ENCODE measurements around the gene CYP26A1.

Gene CYP26A1

GRCh38 chr10:93034426-93034825 lies 39.3 kb upstream of the CYP26A1 start:
- no peak for TF ChIP-seq YY1 (IDR thresholded peaks at IDR 0.05; ENCODE audit: insufficient read depth, insufficient read length)
- TF ChIP-seq SUZ12 (IDR thresholded peaks at IDR 0.05; ENCODE audit: extremely low read depth, insufficient read depth, insufficient read length) = no peak
- TF ChIP-seq ZNF274 (IDR thresholded peaks at IDR 0.05; ENCODE audit: low read depth, low read length) = no peak
- H3K9ac ChIP-seq (ENCODE audit: insufficient read length, low read depth) = no peak overlapping the region
- no peak overlapping the region for H3K4me3 ChIP-seq (ENCODE audit: insufficient read length, low read depth)
- DNase-seq (ENCODE audit: low read depth, low spot score) = no peak
- H3K36me3 ChIP-seq (ENCODE audit: insufficient read depth, insufficient read length, low read length) = no peaks in the 10 kb centered on the region
- H3K4me1 ChIP-seq (ENCODE audit: insufficient read depth, insufficient read length) = no peaks in the 10 kb centered on the region
- no peaks in the 10 kb centered on the region for H3K9me3 ChIP-seq (ENCODE audit: insufficient read depth, low read length)
- no peaks in the 10 kb centered on the region for H3K27me3 ChIP-seq (ENCODE audit: insufficient read depth, insufficient read length)

GRCh38 chr10:93039110-93039509 lies 34.6 kb upstream of the CYP26A1 start:
- H3K36me3 ChIP-seq (ENCODE audit: insufficient read depth, insufficient read length, low read length) = no peaks in the 10 kb centered on the region
- H3K4me1 ChIP-seq (ENCODE audit: insufficient read depth, insufficient read length) = no peaks in the 10 kb centered on the region
- H3K9me3 ChIP-seq (ENCODE audit: insufficient read depth, low read length) = no peaks in the 10 kb centered on the region
- no peaks in the 10 kb centered on the region for H3K27me3 ChIP-seq (ENCODE audit: insufficient read depth, insufficient read length)
- DNase-seq (ENCODE audit: low read depth, low spot score) = no peak
- TF ChIP-seq ZNF274 (IDR thresholded peaks at IDR 0.05; ENCODE audit: low read depth, low read length) = no peak
- no peak for TF ChIP-seq YY1 (IDR thresholded peaks at IDR 0.05; ENCODE audit: insufficient read depth, insufficient read length)
- no peak for TF ChIP-seq SUZ12 (IDR thresholded peaks at IDR 0.05; ENCODE audit: extremely low read depth, insufficient read depth, insufficient read length)
- H3K9ac ChIP-seq (ENCODE audit: insufficient read length, low read depth) = no peak overlapping the region
- no peak overlapping the region for H3K4me3 ChIP-seq (ENCODE audit: insufficient read length, low read depth)

GRCh38 chr10:93039721-93040120 lies 34.0 kb upstream of the CYP26A1 start:
- H3K27me3 ChIP-seq (ENCODE audit: insufficient read depth, insufficient read length) = no peaks in the 10 kb centered on the region
- no peaks in the 10 kb centered on the region for H3K4me1 ChIP-seq (ENCODE audit: insufficient read depth, insufficient read length)
- H3K9ac ChIP-seq (ENCODE audit: insufficient read length, low read depth) = no peak overlapping the region
- H3K9me3 ChIP-seq (ENCODE audit: insufficient read depth, low read length) = no peaks in the 10 kb centered on the region
- H3K36me3 ChIP-seq (ENCODE audit: insufficient read depth, insufficient read length, low read length) = no peaks in the 10 kb centered on the region
- TF ChIP-seq ZNF274 (IDR thresholded peaks at IDR 0.05; ENCODE audit: low read depth, low read length) (no peak), SUZ12 (IDR thresholded peaks at IDR 0.05; ENCODE audit: extremely low read depth, insufficient read depth, insufficient read length) (no peak), YY1 (IDR thresholded peaks at IDR 0.05; ENCODE audit: insufficient read depth, insufficient read length) (no peak)
- DNase-seq (ENCODE audit: low read depth, low spot score) = no peak
- no peak overlapping the region for H3K4me3 ChIP-seq (ENCODE audit: insufficient read length, low read depth)

GRCh38 chr10:93054486-93054885 lies 19.2 kb upstream of the CYP26A1 start:
- no peak for DNase-seq (ENCODE audit: low read depth, low spot score)
- TF ChIP-seq SUZ12 (IDR thresholded peaks at IDR 0.05; ENCODE audit: extremely low read depth, insufficient read depth, insufficient read length) = no peak
- no peak for TF ChIP-seq YY1 (IDR thresholded peaks at IDR 0.05; ENCODE audit: insufficient read depth, insufficient read length)
- TF ChIP-seq ZNF274 (IDR thresholded peaks at IDR 0.05; ENCODE audit: low read depth, low read length) = no peak
- Histone ChIP-seq H3K36me3 (ENCODE audit: insufficient read depth, insufficient read length, low read length) (no peaks in the 10 kb centered on the region), H3K27me3 (ENCODE audit: insufficient read depth, insufficient read length) (peaks cover 10% of the 10 kb centered on the region), H3K9ac (ENCODE audit: insufficient read length, low read depth) (no peak overlapping the region), H3K4me1 (ENCODE audit: insufficient read depth, insufficient read length) (no peaks in the 10 kb centered on the region), H3K4me3 (ENCODE audit: insufficient read length, low read depth) (no peak overlapping the region), H3K9me3 (ENCODE audit: insufficient read depth, low read length) (no peaks in the 10 kb centered on the region)

GRCh38 chr10:93058139-93058538 lies 15.6 kb upstream of the CYP26A1 start:
- no peaks in the 10 kb centered on the region for H3K9me3 ChIP-seq (ENCODE audit: insufficient read depth, low read length)
- DNase-seq (ENCODE audit: low read depth, low spot score) = no peak
- H3K27me3 ChIP-seq (ENCODE audit: insufficient read depth, insufficient read length) = peaks cover 46% of the 10 kb centered on the region
- no peak overlapping the region for H3K9ac ChIP-seq (ENCODE audit: insufficient read length, low read depth)
- H3K4me1 ChIP-seq (ENCODE audit: insufficient read depth, insufficient read length) = no peaks in the 10 kb centered on the region
- TF ChIP-seq SUZ12 (IDR thresholded peaks at IDR 0.05; ENCODE audit: extremely low read depth, insufficient read depth, insufficient read length) (no peak), YY1 (IDR thresholded peaks at IDR 0.05; ENCODE audit: insufficient read depth, insufficient read length) (no peak), ZNF274 (IDR thresholded peaks at IDR 0.05; ENCODE audit: low read depth, low read length) (no peak)
- no peak overlapping the region for H3K4me3 ChIP-seq (ENCODE audit: insufficient read length, low read depth)
- H3K36me3 ChIP-seq (ENCODE audit: insufficient read depth, insufficient read length, low read length) = no peaks in the 10 kb centered on the region

- peaks cover 67% of the 10 kb centered on the region for H3K27me3 ChIP-seq (ENCODE audit: insufficient read depth, insufficient read length)
- peak within 1 kb of the TSS; percentile 15 for H3K4me3 ChIP-seq (ENCODE audit: insufficient read length, low read depth)
- DNase-seq (ENCODE audit: low read depth, low spot score) = no peak
- H3K4me1 ChIP-seq (ENCODE audit: insufficient read depth, insufficient read length) = no peaks in the 10 kb centered on the region
- no peaks in the 10 kb centered on the region for H3K36me3 ChIP-seq (ENCODE audit: insufficient read depth, insufficient read length, low read length)
- H3K9me3 ChIP-seq (ENCODE audit: insufficient read depth, low read length) = no peaks in the 10 kb centered on the region
- TF ChIP-seq SUZ12 (IDR thresholded peaks at IDR 0.05; ENCODE audit: extremely low read depth, insufficient read depth, insufficient read length) (no peak), ZNF274 (IDR thresholded peaks at IDR 0.05; ENCODE audit: low read depth, low read length) (no peak), YY1 (IDR thresholded peaks at IDR 0.05; ENCODE audit: insufficient read depth, insufficient read length) (no peak)
- H3K9ac ChIP-seq (ENCODE audit: insufficient read length, low read depth) = no peak within 1 kb of the TSS
Observed at GRCh38 chr10:93059975-93060886, 13.5 kb upstream of the CYP26A1 start, which contains the start of gene CYP26C1. CYP26C1 (plus strand) TSS chr10:93060798; CDS start chr10:93061264, 466 bp downstream.

GRCh38 chr10:93060887-93061593 lies 12.7 kb upstream of the CYP26A1 start:
- Histone ChIP-seq H3K9ac (ENCODE audit: insufficient read length, low read depth) (no peak overlapping the region), H3K9me3 (ENCODE audit: insufficient read depth, low read length) (no peaks in the 10 kb centered on the region), H3K27me3 (ENCODE audit: insufficient read depth, insufficient read length) (peaks cover 75% of the 10 kb centered on the region), H3K4me1 (ENCODE audit: insufficient read depth, insufficient read length) (no peaks in the 10 kb centered on the region), H3K36me3 (ENCODE audit: insufficient read depth, insufficient read length, low read length) (no peaks in the 10 kb centered on the region), H3K4me3 (ENCODE audit: insufficient read length, low read depth) (no peak overlapping the region)
- TF ChIP-seq SUZ12 (IDR thresholded peaks at IDR 0.05; ENCODE audit: extremely low read depth, insufficient read depth, insufficient read length) (no peak), ZNF274 (IDR thresholded peaks at IDR 0.05; ENCODE audit: low read depth, low read length) (no peak), YY1 (IDR thresholded peaks at IDR 0.05; ENCODE audit: insufficient read depth, insufficient read length) (no peak)
- DNase-seq (ENCODE audit: low read depth, low spot score) = no peak
